GM12865 (cell line): ENCODE data around the gene NSMCE3.

Experiments
- DNase-seq: peaks from one replicate; pipeline ENCODE4 v3.0.0; 2010; ENCODE audit warnings: low read depth
- H3K4me3 ChIP-seq: 2 replicates; pipeline ENCODE4 v1.5.1; 2011; ENCODE audit warnings: mild to moderate bottlenecking, low read depth, low read length, control low read depth
- TF ChIP-seq, protein P1 (sequence below): IDR thresholded peaks from 2 replicates; pipeline ENCODE4 v1.5.1; 2011; ENCODE audit warnings: low read length, control low read depth, low read depth, inconsistent platforms; ENCODE audit not compliant: insufficient read depth; ENCODE audit errors: missing control alignments

The NSMCE3 gene

GRCh38 chr15:29269485-29270168 lies at the start of gene NSMCE3:
Gene NSMCE3 (minus strand): TSS chr15:29269822. CDS start chr15:29269705, 117 bp downstream.
- peak within 1 kb of the TSS; percentile 92 for H3K4me3 ChIP-seq
- DNase-seq = peak; percentile 98
- TF ChIP-seq, protein P1, sequence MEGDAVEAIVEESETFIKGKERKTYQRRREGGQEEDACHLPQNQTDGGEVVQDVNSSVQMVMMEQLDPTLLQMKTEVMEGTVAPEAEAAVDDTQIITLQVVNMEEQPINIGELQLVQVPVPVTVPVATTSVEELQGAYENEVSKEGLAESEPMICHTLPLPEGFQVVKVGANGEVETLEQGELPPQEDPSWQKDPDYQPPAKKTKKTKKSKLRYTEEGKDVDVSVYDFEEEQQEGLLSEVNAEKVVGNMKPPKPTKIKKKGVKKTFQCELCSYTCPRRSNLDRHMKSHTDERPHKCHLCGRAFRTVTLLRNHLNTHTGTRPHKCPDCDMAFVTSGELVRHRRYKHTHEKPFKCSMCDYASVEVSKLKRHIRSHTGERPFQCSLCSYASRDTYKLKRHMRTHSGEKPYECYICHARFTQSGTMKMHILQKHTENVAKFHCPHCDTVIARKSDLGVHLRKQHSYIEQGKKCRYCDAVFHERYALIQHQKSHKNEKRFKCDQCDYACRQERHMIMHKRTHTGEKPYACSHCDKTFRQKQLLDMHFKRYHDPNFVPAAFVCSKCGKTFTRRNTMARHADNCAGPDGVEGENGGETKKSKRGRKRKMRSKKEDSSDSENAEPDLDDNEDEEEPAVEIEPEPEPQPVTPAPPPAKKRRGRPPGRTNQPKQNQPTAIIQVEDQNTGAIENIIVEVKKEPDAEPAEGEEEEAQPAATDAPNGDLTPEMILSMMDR = no peak

DNA sequence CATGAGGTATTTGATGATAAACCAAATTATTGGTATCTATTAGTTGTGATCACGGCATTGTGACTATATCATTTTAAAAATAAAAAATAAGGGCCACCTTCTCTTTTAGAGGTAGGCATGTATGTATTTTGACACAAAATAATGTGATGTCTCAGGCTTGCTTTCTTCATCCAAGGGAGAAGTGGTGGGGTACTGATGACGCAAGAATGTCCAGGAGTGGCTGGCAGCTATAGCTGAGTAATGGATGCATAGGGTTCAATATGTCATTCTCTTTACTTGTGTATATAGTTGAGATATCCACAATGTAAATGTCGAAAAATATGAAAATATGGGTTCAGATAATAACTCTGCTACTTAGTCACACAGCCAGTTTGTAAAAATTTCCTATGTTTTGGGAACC lies 46.8 kb upstream of the NSMCE3 start:
- DNase-seq = no peak
- H3K4me3 ChIP-seq = no peak overlapping the region
- TF ChIP-seq, protein P1 = no peak

GRCh38 chr15:29312387-29312786 lies 42.8 kb upstream of the NSMCE3 start:
- TF ChIP-seq, protein P1 = no peak
- no peak overlapping the region for H3K4me3 ChIP-seq

DNA sequence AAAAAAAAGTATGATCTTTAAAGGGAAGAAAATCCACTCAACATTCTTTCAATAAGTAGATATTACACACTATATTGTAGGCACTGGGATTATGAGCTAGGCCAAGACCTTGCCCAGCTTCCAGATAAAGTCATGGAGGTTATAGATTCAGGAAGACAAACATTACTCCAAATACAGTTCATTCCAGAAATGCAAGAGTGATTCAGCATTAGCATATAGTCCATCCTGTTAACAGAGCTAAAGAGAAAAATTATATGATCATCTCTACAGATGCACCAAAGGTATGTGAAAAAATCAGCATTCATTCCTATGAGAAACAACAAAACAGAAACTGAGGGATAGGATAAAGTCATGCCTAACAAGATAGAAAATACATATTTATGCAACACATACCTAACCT lies 42.1 kb upstream of the NSMCE3 start:
- TF ChIP-seq, protein P1 = no peak
- H3K4me3 ChIP-seq = peak overlapping the region; percentile 46
- no peak for DNase-seq

More at GRCh38 chr15:29312387-29312786, 42.8 kb upstream of the NSMCE3 start:
- DNase-seq = peak; percentile 67

GRCh38 chr15:29309139-29309538 lies 39.5 kb upstream of the NSMCE3 start:
- peak; percentile 82 for DNase-seq
- TF ChIP-seq, protein P1 = no peak
- no peak overlapping the region; the same call in 1 of the 2 replicates for H3K4me3 ChIP-seq

DNA sequence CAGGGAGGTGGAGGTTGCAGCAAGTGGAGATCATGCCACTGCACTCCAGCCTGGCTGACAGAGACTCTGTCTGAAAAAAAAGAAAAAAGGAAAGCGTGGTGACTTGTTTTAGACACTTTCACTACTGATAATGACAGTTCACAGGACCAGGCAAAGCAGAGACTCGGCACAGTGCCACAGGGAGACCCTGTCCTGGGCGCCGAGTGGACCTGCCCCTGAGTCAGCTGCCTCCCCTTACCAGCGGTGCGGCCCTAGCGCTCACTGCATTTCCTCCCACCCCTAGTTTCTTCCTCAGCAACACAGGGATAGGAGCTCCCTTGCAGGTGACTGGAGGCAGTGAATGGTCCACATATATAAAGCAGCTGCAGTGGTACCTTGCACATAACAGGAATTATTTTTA lies 38.7 kb upstream of the NSMCE3 start:
- peak; percentile 61 for DNase-seq
- H3K4me3 ChIP-seq = peak overlapping the region; percentile 13
- TF ChIP-seq, protein P1 = no peak

- DNase-seq = no peak
- no peak overlapping the region for H3K4me3 ChIP-seq
- TF ChIP-seq, protein P1 = no peak
These were observed 35.9 kb upstream of the NSMCE3 start for GRCh38 chr15:29305556-29305955.
